Endothelial cell of coronary artery (primary cell): ENCODE measurements around the gene TOMM6. TPM values are rescaled to one million over a fixed set of nuclear protein-coding genes. Genes with fewer than 3 reads are reported as not detected.

Experiments used
- total RNA-seq: library from RNA; depleted of rRNA; stranded (reverse); fragments of >200 nt; gene quantifications from 2 replicates; pipeline ENCODE4 v1.2.3, GENCODE V29; 2014

The TOMM6 gene
- total RNA-seq, result 48.6 and 75.1 TPM in 2 replicates

GRCh38 chr6:41787219-41787917 is at the start of gene TOMM6:
Gene TOMM6 (plus strand): TSS chr6:41787694. CDS start chr6:41787698, 4 bp downstream.

GRCh38 chr6:41747256-41748101 is 40.0 kb upstream of the TOMM6 start, which contains the start of gene PGC:
Gene PGC (minus strand): TSS chr6:41747397. CDS start chr6:41747334, 63 bp downstream.

GRCh38 chr6:41779788-41780550 is 7.5 kb upstream of the TOMM6 start, which contains the start of gene FRS3:
Gene FRS3 (minus strand): TSS chr6:41779900. CDS start chr6:41776987, 2,913 bp downstream.

GRCh38 chr6:41780551-41781365 is 6.7 kb upstream of the TOMM6 start, which contains the start of gene PRICKLE4:
Gene PRICKLE4 (plus strand): TSS chr6:41780782. CDS start chr6:41783474, 2,692 bp downstream.

Other genes with a start within 250 kb of the TOMM6 start
- gene FOXP4, start 241.3 kb upstream of the TOMM6 start, total RNA-seq, result 2.7 and 3.3 TPM in 2 replicates
- gene MDFI, start 149.2 kb upstream of the TOMM6 start, total RNA-seq, result 20.8 and 42.9 TPM in 2 replicates
- 2.3 and 3.4 TPM in 2 replicates for gene TFEB, start 52.1 kb upstream of the TOMM6 start, total RNA-seq
- gene PGC, start 40.3 kb upstream of the TOMM6 start, total RNA-seq, result not detected in 2 replicates
- 0.63 and 1.1 TPM in 2 replicates for gene FRS3, start 7.8 kb upstream of the TOMM6 start, total RNA-seq
- gene PRICKLE4, start 6.9 kb upstream of the TOMM6 start, total RNA-seq, result 1.3 and 2.0 TPM in 2 replicates
- 1.7 and 2.8 TPM in 2 replicates for gene USP49, start 107.7 kb downstream of the TOMM6 start, total RNA-seq
- gene MED20, start 133.4 kb downstream of the TOMM6 start, total RNA-seq, result 28.0 and 30.4 TPM in 2 replicates
- 33.1 and 41.8 TPM in 2 replicates for gene BYSL, start 133.8 kb downstream of the TOMM6 start, total RNA-seq
- gene CCND3, start 154.1 kb downstream of the TOMM6 start, total RNA-seq, result 40.9 and 76.5 TPM in 2 replicates